Right renal cortex interstitium (tissue), 3 donors: ENCODE data around the gene TPM4. TPM values are rescaled to one million over a fixed set of nuclear protein-coding genes. Genes with fewer than 3 reads are reported as not detected.

Experiments used
- DNase-seq, 3 donors: peaks; one replicate each; pipeline ENCODE4 v3.0.0-alpha.2; 2013; ENCODE audit warnings: low read depth in 3 of 3, low spot score in 2 of 3
- polyA plus RNA-seq, 3 donors: library from polyadenylated mRNA; unstranded; fragments of 120-200 nt; gene quantifications; one replicate each; pipeline ENCODE4 v1.2.1, GENCODE V29; 2013; ENCODE audit not compliant: insufficient read length in 3 of 3

The TPM4 gene
- polyA plus RNA-seq, 3 donors: 515 to 565 (median 554) TPM

DNA sequence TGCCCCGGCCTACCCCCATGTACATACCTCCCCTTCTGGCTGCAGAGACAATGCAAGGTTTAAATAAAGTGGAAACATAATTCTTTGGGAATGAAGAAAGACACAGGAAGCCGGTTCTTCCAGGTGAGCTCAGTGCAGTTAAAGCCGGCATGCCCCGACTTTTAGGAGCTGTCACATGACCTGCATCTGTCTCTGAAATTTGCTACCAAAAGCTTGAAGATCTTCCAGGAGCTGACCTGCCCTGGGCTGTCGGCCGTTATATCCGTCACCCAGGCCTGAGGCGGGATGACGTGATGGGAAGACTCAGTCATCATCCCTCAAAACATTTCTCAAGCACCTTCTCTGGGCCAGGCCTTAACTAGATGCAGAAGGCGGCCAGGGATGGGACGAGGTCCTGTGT is 45.7 kb downstream of the TPM4 start:
- DNase-seq: no peak

DNA sequence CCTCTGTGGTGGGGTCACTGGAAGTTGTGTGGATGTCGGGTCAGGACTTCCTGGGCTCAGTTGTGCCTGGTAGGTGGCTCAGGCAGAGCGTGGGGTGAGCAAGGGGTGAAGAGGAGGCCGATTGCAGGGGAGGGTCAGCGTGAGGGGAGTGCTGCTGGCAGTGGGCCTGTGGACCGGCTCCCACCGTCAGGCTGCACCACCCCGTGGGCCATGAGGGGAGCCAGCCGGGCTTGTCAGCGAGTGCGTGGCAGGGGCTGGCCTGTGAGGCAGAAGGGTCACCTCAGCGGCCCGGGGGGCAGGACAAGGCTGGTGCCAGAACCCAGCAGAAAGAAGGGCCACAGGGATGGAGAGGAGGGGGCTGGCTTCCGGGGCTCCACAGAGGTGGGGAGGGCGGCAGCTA is 48.7 kb downstream of the TPM4 start:
- DNase-seq: no peak

DNA sequence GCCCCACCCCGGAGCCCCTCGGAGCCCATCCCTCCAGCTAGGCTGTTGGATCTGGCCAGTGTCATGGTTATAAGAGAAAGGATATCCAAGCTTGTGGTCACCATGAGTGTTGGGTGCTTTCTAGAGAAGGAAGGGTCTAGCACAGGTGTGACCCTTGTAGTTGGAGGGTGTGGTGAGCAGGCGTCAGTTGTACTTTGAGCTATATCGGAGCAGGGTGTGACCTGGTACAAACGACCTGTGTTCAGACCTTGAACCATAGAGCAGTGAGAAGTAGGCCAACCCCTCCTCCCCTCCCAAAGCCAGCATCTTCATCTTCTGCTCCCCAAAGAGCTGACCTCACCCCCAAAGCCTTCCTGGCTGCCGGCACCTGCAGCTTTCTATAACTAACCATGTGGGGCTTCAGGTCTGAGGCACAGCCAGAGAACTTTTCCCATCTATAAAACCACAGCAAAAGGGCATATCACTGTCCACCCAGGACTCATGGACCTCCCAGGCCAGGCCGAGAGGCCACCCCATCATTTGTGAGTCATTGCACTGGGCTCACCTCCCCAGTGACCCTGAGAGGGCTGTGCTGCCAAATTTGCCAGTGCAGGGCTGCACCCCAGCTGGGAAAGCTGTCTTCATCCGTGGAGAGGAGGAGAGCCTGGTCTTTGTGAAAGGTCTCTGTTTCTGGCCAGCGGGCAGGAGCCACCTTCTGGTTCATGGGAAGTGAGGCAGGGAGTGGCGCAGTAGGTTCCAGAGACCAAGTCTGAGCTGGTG is 49.6 kb downstream of the TPM4 start:
- no peak for DNase-seq

DNA sequence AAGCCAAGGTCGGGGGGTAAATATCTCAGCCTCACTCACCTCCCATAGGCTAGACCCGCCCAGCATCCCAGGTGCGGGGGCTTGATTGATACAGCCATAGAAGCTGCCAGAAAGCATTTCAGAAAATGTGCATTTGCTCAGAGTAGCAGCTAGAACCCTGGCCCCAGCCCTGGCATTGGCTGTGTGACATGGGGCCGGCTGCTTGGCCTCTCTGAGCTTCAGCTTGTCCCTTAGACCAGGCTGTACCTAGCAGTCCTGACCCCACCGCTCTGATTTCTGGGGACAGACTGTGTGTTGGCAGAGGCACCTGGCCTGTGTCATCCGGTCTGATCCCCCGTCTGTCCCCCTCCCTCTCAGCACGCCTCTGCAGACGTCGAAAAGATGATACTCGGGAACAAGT is 50.8 kb downstream of the TPM4 start:
- no peak for DNase-seq

DNA sequence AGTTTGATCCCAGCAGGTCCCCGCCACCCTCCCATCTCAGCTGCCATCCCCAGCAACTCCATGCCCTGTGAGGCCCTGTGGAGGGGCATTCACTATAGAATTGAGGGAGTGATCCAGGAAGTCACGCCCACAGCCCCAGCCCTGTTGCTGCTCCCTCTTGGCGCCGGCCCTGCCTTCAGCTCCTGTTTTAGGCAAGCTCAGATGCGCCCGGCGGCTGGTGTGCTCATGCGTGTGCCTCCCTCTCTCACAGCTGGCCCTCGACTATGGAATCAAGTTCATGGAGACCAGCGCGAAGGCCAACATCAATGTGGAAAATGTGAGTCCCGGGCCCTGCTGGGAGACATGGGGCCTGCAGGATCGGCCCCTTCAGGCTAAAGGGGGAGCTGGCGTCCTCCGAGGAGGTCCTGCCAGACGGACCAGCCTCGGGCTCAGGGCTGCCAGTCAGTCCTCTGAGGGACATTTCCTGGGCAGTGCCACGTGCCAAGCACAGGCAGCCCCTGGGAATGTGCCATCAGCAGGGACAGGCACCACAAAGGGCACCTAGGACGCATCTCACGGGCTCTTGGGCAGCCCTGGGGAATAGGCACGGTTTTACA is 51.6 kb downstream of the TPM4 start:
- no peak for DNase-seq

DNA sequence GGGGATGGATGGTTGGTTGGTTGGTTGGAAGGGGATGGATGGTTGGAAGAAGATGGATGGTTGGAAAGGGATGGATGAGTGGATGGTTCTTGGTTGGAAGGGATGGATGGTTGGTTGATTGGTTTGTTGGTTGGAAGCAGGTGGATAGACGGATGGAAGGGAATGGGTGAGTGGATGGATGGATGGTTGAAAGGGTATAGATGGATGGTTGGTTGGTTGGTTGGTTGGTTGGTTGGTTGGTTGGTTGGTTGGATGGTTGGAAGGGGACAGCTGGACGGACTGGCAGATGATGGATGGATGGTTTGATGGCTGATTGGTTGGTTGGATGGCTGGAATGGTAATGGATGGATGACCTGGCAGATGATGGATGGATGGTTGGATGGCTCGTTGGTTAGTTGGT is 55.4 kb downstream of the TPM4 start:
- DNase-seq: no peak

DNA sequence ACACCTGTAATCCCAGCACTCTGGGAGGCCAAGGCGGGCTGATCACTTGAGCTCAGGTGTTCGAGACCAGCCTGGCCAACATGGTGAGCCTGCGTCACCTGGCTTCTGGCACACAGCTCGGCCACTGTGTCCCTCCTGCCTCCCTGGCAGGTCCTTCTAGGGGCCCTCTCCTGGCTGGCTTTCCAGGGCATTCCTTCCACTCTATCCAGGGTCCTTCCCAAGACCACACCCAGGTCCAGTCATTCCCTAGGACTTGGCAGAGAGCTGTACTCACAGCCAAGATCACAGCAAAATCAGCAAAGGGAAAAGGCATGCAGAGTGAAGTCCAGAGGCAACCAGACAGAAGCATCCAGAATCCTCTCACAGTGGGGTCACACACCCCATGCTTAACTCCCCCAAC is 57.5 kb downstream of the TPM4 start:
- no peak for DNase-seq

DNA sequence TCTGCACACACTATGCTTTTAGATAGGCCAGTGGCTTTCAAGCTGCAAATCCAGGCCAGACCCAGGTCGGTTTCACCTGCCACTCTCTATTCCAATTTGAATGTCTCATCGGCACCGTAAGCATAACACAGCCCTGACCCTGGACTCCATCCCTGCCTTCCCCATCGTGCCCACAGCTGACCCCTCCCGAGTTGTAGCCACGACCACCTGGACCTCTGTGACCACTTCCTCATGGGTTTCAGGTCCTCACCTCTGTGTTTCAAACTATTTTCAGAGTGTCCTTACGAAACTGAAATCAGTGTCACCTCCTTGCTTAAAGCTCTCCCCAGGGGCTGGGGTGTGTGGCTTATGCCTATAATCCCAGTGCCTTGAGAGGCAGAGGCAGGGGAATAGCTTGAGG is 58.2 kb downstream of the TPM4 start:
- no peak for DNase-seq

DNA sequence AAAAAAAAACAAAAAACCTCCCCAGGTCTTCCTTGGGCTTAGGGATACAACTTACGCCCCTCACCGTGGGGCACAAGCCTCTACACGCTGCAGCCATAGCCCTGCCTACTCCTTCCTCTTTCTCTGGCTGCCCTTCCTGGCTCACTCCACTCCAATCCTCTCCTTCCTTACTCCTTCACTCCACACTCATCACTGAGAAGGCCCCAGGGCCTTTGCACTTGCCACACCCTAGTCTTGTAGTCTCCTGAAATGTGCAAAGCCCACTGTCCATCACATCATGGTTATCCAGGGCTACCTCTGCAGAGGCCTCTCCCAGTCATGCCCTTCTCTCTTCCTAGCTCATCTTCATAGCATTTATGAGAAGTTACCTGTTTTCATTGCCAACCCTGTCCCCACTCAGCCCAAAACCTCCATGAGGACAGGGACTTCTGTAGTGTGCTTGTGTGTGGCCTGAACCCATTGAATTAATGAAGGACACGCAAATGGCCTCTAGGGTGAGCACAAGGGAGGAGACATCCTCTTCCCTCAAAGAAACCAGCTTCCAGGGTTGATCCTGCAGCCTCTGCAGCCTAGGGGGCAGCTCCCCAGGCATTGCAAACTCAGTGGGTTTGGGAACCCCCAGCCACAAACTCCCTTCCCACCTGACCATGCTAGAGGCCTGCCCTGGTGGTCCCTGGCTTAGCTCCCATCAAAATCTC is 59.3 kb downstream of the TPM4 start:
- DNase-seq: no peak

DNA sequence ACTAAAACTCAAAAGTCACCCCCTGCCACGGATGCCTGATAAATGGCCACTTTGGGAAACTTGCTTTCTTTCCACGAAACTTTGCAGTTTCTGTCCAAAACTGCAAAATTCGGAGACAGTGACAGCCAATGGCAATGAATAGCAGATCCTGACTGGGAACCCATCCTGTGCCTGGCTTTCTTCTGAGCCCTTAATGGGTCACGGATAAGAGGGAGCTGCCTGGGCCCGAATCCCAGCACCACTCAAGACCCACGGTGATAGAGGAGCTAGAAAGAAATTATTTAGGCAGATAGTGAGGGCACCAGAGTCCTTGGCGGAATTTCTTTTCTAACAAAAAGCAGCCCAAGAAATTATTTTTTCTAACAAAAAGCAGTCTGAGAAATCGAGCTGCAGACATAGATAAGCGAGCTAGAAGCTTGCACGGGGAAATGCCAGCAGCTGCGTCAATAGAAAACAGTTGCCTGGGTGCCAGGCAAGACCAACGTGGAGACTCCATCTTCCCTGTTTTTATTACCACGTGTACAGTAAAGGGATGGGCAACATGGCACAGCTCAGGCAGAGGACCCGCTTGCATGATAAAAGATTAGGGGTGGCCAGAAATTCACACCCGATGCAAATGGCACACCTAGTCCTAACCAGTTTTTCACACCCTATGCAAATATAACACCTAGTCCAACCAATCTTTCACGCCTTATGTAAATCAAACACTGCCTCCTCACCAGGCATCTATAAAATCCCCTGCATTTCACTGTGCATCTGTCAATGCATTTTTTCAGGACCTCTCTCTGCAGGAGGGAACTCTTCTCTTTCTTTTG is 60.1 kb downstream of the TPM4 start:
- no peak for DNase-seq

DNA sequence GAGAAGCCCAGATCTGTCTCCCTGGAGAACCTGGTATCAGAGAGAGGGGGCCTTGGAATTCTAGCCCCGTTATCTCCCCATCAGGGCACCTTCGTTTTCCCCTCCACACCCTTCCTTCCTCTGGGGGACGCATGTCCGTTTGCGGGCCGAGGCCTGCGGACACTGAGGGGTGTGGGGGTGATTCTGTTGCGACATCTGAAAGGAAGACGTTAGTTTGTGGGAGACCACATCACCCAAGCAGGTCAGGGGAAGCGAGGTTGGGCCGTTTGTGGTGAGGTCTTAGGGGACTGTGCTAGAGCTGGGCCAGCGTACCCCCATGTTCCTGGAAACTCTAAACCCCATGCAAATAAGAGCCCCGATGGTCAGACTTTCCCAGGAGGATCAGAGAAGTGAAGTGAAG is 63.5 kb downstream of the TPM4 start:
- no peak for DNase-seq

DNA sequence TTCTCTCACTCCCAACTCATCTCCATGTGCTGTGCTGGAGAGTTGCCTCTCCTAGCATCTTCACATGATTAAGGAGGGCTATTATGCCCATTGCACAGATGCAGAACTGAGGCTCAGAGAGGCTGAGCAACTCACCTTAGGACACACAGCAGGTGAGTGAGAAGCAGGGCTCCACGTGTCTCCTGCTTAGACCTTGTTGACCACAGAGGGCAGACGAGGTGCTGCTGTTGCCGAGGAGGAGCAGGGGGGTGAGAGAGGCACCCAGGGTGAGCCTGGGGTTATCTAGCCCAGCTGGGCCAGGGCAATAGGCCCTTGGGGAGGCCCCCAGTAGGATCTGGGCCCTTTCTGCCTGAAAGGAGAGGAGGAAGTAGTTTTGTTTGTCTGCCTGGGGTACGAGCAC is 64.7 kb downstream of the TPM4 start:
- DNase-seq: no peak

DNA sequence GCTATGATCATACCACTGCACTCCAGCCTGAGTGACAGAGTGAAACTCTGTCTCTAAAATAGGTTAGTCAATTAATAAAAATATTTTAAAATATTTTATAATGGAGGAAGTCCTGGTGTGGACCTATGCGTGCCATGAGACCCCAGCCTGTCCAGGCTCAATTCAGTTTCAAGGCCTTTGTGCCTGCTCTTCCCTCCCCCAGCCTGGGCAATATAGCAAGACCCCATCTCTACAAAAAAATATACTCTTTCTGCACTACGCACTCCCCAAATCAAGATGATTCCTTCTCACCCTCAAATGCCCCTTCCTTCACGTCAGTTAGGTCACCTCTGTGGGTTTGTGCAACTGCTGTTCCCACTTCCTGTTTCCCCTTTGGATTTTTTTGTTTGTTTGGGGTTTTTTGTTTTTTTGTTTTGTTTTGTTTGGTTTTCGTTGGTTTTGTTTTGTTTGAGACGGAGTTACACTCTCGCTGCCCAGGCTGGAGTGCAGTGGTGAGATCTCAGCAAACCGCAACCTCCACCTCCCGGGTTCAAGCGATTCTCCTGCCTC is 65.8 kb downstream of the TPM4 start:
- no peak for DNase-seq

DNA sequence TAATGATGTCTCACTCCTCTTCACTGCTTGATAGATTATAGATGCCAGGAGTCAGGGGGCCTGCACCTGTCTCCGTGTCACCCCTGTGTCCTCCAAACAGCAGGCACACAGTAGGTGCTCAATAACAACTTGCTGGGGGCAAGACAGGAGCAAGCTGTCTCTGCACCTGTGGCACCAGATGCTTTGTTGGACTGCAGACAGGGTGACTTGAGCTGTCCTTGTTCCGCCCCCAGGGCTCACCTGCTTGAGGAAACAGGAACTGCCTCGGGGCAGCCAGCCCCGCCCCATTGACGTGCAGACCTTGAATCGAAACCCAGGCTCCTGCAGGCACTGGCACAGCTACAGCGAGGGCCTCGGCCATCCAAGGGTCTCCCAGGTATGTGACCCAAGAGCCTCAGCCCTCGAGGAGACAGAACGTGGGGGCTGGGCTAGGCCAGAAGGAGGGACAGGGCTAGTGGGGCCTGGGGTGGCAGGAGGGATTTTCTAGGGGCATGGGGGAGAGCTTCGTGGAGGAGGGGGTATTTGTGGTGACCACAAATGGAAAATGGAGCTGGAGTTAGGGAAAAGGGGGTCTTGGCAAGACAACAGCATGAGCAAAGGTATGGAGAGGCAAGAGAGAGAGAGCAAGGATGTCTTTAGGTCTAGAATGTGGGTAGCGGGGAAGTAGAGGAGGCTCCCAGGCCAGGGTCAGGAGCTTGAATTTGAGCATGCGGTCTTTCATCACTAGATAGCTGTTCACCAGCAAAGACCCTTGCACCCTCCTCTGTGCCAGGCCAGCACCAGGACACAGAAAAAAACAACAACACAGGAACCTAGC is 67.3 kb downstream of the TPM4 start, which contains the start of gene HSH2D:
Gene HSH2D (plus strand): TSS at position 287 of the 817 bp plus-strand sequence. CDS start 5,066 bp downstream, outside the sequence.
- DNase-seq: no peak

DNA sequence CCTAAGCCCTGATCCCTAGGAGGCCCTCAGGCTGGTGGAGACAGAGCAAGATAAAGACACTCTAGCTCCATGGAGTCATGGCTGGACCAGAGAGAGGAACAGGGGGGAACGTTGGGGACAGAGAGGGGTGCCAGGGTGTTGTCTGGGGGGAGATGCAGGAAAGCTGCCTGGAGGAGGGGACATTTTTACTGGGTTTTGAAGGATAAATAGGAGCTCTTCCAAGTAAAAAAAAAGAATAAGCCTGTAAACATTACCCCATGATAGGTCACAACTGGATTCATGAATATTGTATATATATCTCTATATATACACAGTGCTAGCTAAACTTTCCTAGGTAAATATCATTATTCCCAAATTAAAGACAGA is 67.9 kb downstream of the TPM4 start:
- no peak for DNase-seq

DNA sequence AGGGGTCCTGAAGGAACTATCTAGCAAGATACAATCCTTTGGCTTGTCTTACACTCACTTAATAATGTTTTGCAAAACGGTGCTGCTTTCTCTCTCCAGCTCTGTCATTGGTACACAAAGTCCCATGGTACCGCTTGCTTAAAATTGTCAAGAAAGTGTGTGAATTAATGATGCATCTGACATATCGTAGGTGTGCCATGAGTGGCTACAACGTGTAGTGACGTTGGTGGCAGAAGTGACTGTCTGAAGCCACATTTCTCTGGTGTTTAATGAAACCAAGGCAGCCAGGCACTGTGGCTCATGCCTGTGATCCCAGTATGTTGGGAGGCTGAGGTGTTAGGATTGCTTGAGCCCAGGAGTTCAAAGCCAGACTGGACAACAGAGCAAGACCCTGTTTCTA is 69.8 kb downstream of the TPM4 start:
- DNase-seq: no peak

DNA sequence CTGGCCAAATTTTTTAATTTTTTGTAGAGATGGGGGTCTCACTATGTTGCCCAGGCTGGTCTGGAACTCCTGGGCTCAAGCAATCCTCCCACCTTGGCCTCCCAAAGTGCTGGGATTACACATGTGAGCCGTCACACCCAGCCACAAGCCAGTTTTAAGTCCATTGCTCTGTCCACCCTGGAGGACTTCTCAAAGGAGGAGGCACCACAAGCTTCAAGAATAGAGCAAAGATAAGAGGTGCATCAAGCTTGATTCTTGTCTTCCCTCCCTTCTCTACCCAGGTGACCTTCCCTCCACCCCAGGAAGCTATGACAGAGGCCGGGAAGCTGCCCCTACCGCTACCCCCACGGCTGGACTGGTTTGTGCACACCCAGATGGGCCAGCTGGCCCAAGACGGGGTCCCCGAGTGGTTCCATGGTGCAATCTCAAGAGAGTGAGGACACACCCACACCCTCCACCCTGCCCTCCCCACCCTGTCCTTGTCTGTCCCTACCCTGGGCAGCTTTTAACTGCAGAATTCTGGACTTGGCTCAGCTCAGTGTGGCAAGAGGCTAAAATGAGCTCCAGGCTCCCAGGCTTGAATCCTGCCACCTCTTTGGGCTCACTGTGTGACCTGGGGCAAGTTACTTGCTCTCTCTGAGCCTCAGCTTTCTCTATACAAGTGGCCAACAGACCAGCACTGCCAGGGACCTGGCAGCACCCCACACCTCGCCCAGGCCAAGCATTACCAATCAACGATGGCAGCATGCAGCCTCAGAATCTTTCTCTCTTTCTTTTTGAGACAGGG is 72.3 kb downstream of the TPM4 start:
- DNase-seq: no peak
